ENCODE measurements around the gene TBPL1.

DNA sequence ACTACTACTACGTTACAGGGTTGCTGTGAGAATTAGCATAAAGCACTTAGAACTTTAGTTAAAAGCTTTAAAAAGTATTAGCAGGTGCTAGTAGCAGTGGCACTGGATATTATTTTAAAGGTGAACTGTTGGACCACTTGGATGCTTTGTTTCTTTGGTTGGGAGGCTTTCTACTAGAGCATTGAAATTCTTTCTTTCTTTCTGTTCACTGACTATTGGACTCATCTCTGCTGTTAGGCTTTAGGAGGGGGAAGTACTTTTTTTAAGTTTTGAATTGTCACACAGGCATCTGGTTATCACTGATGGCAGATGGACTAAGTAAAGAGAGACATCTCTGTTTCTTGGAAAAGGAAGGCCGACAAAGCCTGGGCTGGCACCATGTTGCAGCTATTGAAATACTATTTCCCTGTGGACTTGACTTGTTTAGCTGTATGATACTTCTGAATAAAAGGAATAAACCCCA lies 4.8 kb downstream of the TBPL1 start:
- TF ChIP-seq, protein P1, sequence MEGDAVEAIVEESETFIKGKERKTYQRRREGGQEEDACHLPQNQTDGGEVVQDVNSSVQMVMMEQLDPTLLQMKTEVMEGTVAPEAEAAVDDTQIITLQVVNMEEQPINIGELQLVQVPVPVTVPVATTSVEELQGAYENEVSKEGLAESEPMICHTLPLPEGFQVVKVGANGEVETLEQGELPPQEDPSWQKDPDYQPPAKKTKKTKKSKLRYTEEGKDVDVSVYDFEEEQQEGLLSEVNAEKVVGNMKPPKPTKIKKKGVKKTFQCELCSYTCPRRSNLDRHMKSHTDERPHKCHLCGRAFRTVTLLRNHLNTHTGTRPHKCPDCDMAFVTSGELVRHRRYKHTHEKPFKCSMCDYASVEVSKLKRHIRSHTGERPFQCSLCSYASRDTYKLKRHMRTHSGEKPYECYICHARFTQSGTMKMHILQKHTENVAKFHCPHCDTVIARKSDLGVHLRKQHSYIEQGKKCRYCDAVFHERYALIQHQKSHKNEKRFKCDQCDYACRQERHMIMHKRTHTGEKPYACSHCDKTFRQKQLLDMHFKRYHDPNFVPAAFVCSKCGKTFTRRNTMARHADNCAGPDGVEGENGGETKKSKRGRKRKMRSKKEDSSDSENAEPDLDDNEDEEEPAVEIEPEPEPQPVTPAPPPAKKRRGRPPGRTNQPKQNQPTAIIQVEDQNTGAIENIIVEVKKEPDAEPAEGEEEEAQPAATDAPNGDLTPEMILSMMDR (optimal IDR thresholded peaks at IDR 0.05 in 1 of 3, IDR thresholded peaks at IDR 0.05 in 1 of 3, conservative IDR thresholded peaks at IDR 0.05 in 1 of 3; ENCODE audit: extremely low read depth in 1 of 3, insufficient read depth in 2 of 3, low read length in 3 of 3), result no peak
- TF ChIP-seq EZH2 (IDR thresholded peaks at IDR 0.05; ENCODE audit: low read length), result no peak
